NCI-H524 treated with DMSO at 0.1 percent for 48 hours (cell line): ENCODE results near the gene SLX4IP.

Experiments used
- DNase-seq: peaks from one replicate; lab custom pipeline; 2025; lab: John Stamatoyannopoulos, UW

The SLX4IP gene

DNA sequence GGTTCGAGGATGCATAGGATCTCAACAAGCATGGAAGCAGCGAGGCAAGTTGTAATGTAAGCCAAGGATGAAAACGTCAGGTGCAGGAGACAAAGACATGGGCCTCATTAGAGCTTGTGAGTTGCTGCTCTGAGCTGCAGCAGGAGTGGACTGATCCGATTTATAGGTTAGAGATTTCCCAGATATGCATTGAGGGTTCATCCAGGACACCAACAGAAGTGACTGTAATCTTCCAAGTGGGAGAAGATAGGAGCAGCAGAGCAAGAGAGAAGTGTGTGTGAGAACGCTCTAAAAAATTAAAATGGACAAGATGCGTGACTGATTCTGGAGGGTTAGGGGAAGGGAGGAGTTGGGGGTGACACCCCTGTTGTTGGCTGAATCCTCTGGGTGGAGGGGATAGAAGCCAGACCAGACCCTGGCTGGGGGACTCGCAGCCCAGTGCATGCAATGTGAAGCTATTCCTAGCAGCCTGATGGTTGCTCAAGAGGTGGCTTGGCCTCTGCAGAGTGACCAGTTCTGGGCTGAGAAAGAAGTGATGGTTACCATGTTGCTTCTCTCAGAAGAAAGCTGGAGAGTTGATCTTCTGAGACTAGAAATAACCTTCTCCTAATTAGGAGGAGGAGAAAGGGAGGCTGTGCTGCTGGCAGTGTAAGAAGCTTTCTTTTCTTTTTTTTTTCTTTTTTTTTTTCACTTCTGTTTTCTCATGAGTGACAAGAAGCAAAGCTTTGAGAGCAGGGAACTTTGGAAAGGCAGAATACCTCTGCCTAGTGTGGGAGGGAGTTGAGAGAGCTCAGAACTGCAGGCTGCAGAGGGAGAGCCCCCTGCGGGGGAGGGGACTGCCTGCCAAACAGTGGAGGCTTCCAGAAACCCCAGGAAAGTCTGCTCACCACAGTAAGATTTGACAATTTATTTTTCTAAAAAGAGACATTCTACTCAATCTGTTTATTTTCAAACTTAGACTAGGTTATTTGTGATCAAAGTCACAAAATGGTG lies 116.9 kb downstream of the SLX4IP start:
- no peak for DNase-seq

GRCh38 chr20:10553326-10553984 lies 118.3 kb downstream of the SLX4IP start:
- DNase-seq, result no peak

GRCh38 chr20:10554285-10554684 lies 119.2 kb downstream of the SLX4IP start:
- DNase-seq, result no peak

GRCh38 chr20:10555393-10555792 lies 120.3 kb downstream of the SLX4IP start:
- no peak for DNase-seq

GRCh38 chr20:10555865-10556308 lies 120.8 kb downstream of the SLX4IP start:
- DNase-seq, result no peak

DNA sequence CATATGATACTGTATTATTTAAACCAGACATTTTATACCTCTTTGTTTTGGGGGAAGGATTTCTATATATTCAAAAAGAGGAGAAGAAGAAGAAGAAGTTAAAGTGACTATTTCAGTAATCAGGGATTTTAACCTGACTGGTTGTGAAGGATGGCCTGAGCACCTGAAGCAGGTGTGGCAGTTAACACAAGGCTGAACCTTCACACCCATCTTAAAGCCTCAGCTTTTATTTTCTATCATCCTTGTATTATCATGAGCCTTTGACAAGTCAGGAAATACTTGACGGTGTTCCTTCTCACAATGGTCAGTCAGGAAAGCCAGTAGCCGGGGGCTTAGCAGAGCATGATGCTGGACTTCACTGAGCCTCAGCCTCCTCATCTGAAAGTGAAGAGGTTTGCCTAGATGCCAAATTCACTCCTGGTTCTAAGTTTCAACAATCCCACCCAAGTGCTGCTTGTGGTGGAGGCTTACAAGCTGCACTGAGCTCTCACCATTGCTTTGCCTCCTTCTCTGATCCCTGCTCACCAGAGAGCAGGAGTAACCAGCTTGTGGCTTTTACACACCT lies 121.5 kb downstream of the SLX4IP start:
- no peak for DNase-seq

DNA sequence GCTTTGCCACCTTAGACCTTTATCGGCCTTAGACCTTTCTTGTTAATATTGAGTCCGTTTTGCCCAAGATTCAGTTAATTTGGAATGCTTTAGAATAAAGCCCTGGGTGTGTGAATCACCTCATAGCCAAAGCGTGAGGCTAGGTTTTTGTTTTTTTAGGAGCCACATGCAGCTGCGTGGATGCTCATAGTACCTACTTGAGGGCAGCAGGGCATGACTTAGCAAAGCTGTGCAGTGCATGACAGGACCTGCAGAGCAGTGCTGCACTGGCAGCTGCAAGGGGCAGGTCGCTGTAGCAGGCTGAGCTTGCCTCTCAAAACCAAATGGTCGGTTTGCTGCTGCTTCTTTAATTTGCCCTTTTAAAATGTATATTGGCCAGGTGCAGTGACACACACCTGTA lies 122.6 kb downstream of the SLX4IP start:
- DNase-seq, result no peak

GRCh38 chr20:10558635-10559187 lies 123.6 kb downstream of the SLX4IP start:
- no peak for DNase-seq

GRCh38 chr20:10559266-10559665 lies 124.2 kb downstream of the SLX4IP start:
- DNase-seq, result no peak

DNA sequence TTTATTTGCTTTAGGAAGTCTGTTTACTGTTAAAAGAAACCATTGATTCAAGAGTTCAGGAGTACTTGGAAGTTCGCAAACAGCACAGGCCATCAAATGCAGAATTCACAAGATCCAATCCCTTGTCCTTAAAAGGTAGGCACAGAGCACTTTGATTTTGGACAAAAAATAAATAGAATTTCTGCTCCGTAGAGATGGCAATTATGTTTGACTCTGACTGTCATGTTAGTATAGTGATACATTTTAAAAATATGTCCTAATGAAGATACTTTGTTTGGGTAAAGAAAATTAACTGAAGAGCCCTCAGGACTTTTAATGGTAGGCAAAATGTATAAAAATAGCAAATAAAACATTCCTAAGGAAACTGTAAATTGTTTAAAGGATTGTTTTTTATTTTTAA lies 125.6 kb downstream of the SLX4IP start:
- no peak for DNase-seq

GRCh38 chr20:10561302-10561701 lies 126.2 kb downstream of the SLX4IP start:
- DNase-seq, result no peak

DNA sequence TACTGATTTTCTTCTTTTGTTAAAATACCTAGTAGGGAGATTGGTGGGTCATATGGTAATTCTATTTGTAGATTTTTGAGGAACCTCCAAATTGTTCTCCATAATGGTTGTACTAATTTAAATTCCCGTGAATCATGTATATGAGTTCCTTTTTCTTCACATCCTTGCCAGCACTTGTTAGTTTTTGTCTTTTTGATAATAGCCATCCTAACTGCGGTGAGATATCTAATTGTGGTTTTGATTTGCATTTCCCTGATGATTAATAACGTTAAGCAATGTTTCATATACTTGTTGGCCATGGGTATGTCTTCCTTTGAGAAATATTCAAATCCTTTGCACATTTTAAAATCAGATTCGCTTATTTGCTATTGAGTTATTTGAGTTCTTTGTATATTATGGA lies 127.8 kb downstream of the SLX4IP start:
- no peak for DNase-seq

- no peak for DNase-seq
Observed at GRCh38 chr20:10563935-10564492, 128.9 kb downstream of the SLX4IP start.

GRCh38 chr20:10565191-10565921 lies 130.3 kb downstream of the SLX4IP start:
- DNase-seq, result no peak

- no peak for DNase-seq
Observed at GRCh38 chr20:10565922-10566897, 131.1 kb downstream of the SLX4IP start.

GRCh38 chr20:10568032-10568431 lies 132.9 kb downstream of the SLX4IP start:
- no peak for DNase-seq

GRCh38 chr20:10571313-10571815 lies 136.3 kb downstream of the SLX4IP start:
- no peak for DNase-seq

DNA sequence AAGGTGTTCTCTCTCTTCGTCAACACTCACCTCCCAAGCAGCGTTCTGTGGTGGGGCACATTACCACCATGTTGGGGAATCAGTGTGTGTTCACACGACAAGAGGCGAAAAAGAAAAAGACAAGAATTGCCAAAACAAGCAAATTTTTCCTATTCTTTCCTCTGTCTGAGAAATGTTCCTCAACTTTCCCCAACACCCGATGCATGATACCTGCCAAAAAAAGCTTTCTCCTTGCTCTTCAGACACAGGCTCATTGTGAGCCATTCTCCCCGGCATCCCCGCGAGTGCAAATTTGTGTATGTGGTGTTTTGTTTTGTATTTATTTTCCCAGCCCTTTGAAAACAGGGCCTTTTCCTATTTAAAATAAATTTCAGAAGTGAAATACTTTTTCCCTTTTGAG lies 137.7 kb downstream of the SLX4IP start:
- no peak for DNase-seq

- no peak for DNase-seq
Observed at GRCh38 chr20:10573273-10573950, 138.3 kb downstream of the SLX4IP start.
